ENCODE data around the gene PHF13. TPM values are rescaled to one million over a fixed set of nuclear protein-coding genes. Genes with fewer than 3 reads are reported as not detected.

PHF13 gene
- total and polyA plus RNA-seq, 4 donors = 1.4 to 8.7 (median 3.8) TPM

- no peak for TF ChIP-seq CTCF (IDR thresholded peaks at IDR 0.05; ENCODE audit: low read depth, low read length, missing input control)
Measured at GRCh38 chr1:6630027-6630426, 16.5 kb downstream of the PHF13 start (continued).

GRCh38 chr1:6631058-6631457 lies 17.5 kb downstream of the PHF13 start:
- Histone ChIP-seq H3K4me1 (ENCODE audit: control insufficient read depth in 4 of 4, insufficient read depth in 4 of 4, low read length in 3 of 4) (peaks cover 0 to 11% (median 5%) of the 10 kb centered on the region in 4 donors), H3K9ac (ENCODE audit: low read depth in 1 of 2, low read length in 2 of 2) (no peak overlapping the region), H3K27me3 (ENCODE audit: control insufficient read depth in 4 of 4, insufficient read depth in 4 of 4, low read length in 3 of 4) (no peaks in the 10 kb centered on the region), H3K36me3 (ENCODE audit: control insufficient read depth in 4 of 4, insufficient read depth in 3 of 4, low read depth in 1 of 4, low read length in 3 of 4) (peaks cover 6 to 50% (median 30%) of the 10 kb centered on the region in 4 donors), H3K4me3 (ENCODE audit: low read depth in 1 of 3, low read length in 3 of 3) (no peak overlapping the region), H3K9me3 (ENCODE audit: control insufficient read depth in 4 of 4, low read length in 3 of 4) (no peaks in the 10 kb centered on the region), H3K27ac (ENCODE audit: low read depth in 1 of 2, low read length in 2 of 2) (no peak overlapping the region)
- DNase-seq (ENCODE audit: low spot score) = no peak
- no peak for TF ChIP-seq HNF4G (IDR thresholded peaks at IDR 0.05)
- TF ChIP-seq FOXA2 (IDR thresholded peaks at IDR 0.05) = no peak
- no peak for TF ChIP-seq FOXA1 (IDR thresholded peaks at IDR 0.05)
- no peak for TF ChIP-seq YY1 (IDR thresholded peaks at IDR 0.05)
- TF ChIP-seq ATF3 (IDR thresholded peaks at IDR 0.05) = no peak
- no peak for TF ChIP-seq EGR1 (IDR thresholded peaks at IDR 0.05; ENCODE audit: low read depth in 2 of 2)
- no peak for TF ChIP-seq NR2F2 (IDR thresholded peaks at IDR 0.05)
- no peak for TF ChIP-seq GABPA (IDR thresholded peaks at IDR 0.05 in 1 of 2, conservative IDR thresholded peaks at IDR 0.05 in 1 of 2)
- TF ChIP-seq HNF4A (conservative IDR thresholded peaks at IDR 0.05) = no peak
- TF ChIP-seq REST (IDR thresholded peaks at IDR 0.05) = no peak
- no peak for TF ChIP-seq JUND (IDR thresholded peaks at IDR 0.05)
- 98% methylated on average over 8 of the region's 8 CpGs for WGBS

GRCh38 chr1:6632588-6633514 lies 19.3 kb downstream of the PHF13 start:
- no peaks in the 10 kb centered on the region for H3K27me3 ChIP-seq (ENCODE audit: control insufficient read depth in 4 of 4, insufficient read depth in 4 of 4, low read length in 3 of 4)
- H3K9me3 ChIP-seq (ENCODE audit: control insufficient read depth in 4 of 4, low read length in 3 of 4) = no peaks in the 10 kb centered on the region
- H3K4me1 ChIP-seq (ENCODE audit: control insufficient read depth in 4 of 4, insufficient read depth in 4 of 4, low read length in 3 of 4) = no peaks in the 10 kb centered on the region
- no peak for DNase-seq (ENCODE audit: low spot score)
- WGBS = 92% methylated on average over 30 of the region's 30 CpGs
- no peak overlapping the region for H3K27ac ChIP-seq (ENCODE audit: low read depth in 1 of 2, low read length in 2 of 2)
- H3K4me3 ChIP-seq (ENCODE audit: low read depth in 1 of 3, low read length in 3 of 3) = no peak overlapping the region
- H3K36me3 ChIP-seq (ENCODE audit: control insufficient read depth in 4 of 4, insufficient read depth in 3 of 4, low read depth in 1 of 4, low read length in 3 of 4) = peaks cover 16 to 67% (median 38%) of the 10 kb centered on the region in 4 donors
- no peak overlapping the region for H3K9ac ChIP-seq (ENCODE audit: low read depth in 1 of 2, low read length in 2 of 2)
- TF ChIP-seq SP1 (IDR thresholded peaks at IDR 0.05) = no peak
- no peak for TF ChIP-seq EGR1 (IDR thresholded peaks at IDR 0.05; ENCODE audit: low read depth in 2 of 2)
- no peak for TF ChIP-seq REST (IDR thresholded peaks at IDR 0.05)
- no peak for TF ChIP-seq RAD21 (IDR thresholded peaks at IDR 0.05)
- no peak for TF ChIP-seq JUND (IDR thresholded peaks at IDR 0.05)
- no peak for TF ChIP-seq RXRA (IDR thresholded peaks at IDR 0.05)
- TF ChIP-seq GABPA (IDR thresholded peaks at IDR 0.05 in 1 of 2, conservative IDR thresholded peaks at IDR 0.05 in 1 of 2) = no peak
- no peak for TF ChIP-seq FOXA2 (IDR thresholded peaks at IDR 0.05)
- no peak for TF ChIP-seq FOXA1 (IDR thresholded peaks at IDR 0.05)
- no peak for TF ChIP-seq MAX (IDR thresholded peaks at IDR 0.05)
- no peak for TF ChIP-seq HNF4A (conservative IDR thresholded peaks at IDR 0.05)
- TF ChIP-seq TAF1 (conservative IDR thresholded peaks at IDR 0.05) = no peak
- no peak for TF ChIP-seq YY1 (IDR thresholded peaks at IDR 0.05)

Measured in liver (tissue), 9 donors.